Stimulated activated CD4-positive, alpha-beta T cell treated with anti-CD3 and anti-CD28 coated beads, Interleukin-1b, Interleukin-23, amount 100 ng/mL, for 1 hour (primary cell): ENCODE results near the gene TMED5.
A peak's percentile ranks its signal among the peaks of the same experiment; 100 is the strongest.
"Not testable (repeated sequence)": the region's sequence is repeated elsewhere in the genome, so short reads cannot be mapped to it uniquely, and the experiment has no call there.

Source experiments
- DNase-seq, 2 donors: peaks; one replicate each; pipeline ENCODE4 v3.0.0-alpha.2; 2020; ENCODE audit warnings: low read depth in 2 of 2

TMED5 gene

DNA sequence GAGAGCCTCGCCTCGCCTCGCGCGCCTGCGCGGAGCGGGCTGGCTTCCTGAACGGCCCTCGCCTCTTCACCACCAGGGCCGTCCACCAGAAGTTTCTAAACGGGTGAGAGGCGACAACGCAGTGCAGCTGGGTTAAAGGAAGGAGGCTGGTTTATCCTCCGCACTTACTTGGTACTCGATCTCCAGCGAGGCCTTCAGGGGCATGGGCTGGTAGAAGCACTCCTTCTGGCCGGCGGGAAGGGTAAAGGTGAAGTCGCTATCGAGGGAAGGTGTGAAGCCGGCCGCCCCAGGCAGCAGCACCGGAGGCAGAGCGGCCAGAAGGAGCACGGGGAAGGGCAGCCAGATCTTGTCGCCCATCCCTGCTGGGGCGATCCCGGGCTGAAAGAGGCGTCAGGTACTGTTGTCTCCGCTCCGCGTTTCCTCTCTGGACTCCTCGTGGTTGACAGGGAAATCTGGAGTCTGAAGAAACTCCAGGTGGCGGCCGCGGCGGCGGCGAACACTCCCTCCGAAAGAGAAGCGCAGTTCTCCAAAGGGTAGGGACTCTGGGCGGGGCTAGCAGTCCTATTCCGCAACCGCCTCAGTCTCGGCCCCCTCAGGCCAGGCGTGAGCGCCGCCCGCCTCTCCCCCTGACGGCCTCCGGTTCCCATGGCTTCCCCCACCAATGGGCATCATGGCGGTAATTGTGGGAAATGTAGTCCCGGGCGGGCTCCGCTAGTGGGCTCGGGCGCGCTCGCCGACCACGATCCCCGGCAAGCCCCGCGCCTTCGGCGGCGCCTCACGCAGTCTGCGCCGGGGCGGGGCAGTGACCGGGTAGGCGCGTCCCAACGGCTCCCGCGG lies at the start of gene TMED5:
Gene TMED5, minus strand, starts transcription at position 528 of the 837 bp plus-strand sequence. Its CDS starts 171 bp downstream, at position 357.
- DNase-seq = peak; percentile 81 to 90

DNA sequence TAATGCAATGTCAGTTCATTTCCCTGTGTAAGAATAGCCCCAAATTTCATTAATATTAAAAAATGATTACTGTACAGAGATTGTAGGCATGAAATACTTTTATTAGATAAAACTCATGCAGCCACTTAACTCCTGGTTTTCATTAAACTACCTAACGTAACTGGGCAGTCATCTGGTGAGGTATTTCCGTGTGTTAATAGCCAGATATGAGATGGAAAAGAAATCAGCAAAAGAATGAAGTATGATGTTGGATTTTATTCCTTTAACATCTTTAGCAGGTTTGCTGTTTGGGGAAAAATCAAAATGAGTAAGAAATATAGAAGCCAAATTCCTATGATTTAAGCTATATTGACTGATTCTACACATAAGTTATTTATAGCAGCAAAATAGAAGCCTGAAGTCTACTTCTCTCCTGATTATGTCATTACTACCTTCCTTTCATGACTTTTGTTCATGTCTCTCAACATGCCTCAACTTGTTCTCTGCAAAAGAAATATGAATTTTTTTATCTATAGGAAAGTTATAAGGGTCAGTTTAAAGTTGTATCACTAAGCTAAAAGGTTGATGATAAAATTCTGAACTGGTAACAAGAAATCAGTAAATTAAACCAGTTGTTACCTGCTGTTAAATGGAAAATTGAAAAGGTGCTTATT lies 42.9 kb upstream of the TMED5 start:
- no peak for DNase-seq

DNA sequence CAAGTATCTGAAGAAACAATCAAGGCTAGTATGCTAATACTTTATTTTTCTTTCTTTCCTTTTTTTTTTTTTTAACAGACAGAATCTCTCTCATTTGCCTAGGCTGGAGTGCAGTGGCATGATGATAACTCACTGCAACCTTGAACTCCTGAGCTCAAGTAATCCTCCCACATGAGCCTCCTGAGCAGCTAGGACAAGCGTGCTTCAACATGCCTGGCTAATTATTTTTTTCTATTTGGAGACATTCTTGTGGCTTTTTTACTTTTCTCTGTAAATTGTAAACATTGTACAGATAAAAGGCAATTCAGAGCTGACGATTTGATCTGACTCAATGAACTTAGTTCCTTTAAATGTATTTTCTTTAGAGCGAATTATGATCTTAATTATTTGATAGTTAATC lies 41.7 kb upstream of the TMED5 start:
- DNase-seq = no peak

DNA sequence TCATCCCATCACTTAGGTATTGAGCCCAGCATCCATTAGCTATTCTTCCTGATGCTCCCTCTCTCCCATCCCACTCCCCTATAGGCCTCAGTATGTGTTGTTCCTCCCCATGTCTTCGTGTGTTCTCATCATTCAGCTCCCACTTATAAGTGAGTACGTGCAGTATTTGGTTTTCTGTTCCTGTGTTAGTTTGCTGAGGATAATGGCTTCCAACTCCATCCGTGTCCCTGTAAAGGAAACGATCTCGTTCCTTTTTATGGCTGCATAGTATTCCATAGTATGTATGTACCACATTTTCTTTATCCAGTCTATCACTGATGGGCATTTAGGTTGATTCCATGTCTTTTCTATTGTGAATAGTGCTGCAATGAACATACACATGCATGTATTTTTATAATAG lies 40.5 kb upstream of the TMED5 start:
- DNase-seq = not testable (repeated sequence)

DNA sequence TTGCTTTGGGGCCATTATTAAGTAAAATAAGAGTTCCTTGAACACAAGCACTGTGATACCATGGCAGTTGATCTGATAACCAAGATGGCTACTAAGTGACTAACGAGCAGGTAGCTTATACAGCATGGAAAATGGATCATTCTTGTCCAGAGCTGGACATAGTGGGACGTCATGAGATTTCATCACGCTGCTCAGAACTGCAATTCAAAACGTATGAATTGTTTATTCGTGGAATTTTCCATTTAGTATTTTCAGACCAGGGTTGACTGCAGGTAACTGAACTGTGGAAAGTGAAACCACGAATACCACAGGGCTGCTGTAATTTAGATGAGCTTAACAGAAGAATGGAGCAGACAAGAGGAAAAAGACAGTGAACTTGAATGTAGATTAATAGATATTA lies 39.2 kb upstream of the TMED5 start:
- DNase-seq = no peak

DNA sequence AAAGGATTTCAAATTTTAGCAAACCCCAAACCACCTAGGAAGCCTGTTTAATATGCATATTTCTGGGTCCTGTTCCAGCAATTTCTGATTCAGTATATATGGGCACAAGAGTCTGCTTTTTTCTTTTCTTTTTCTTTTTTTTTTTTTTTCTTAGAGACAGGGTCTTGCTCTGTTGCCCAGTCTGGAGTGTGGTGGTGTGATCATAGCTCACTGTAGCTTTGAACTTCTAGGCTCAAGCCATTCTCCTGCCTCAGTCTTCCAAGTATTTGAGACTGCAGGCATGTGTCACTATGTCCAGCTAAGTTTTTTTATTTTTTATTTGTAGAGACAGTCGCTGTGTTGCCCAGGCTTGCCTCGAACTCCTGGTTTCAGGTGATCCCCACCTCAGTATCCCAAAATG lies 35.1 kb upstream of the TMED5 start:
- DNase-seq = no peak

DNA sequence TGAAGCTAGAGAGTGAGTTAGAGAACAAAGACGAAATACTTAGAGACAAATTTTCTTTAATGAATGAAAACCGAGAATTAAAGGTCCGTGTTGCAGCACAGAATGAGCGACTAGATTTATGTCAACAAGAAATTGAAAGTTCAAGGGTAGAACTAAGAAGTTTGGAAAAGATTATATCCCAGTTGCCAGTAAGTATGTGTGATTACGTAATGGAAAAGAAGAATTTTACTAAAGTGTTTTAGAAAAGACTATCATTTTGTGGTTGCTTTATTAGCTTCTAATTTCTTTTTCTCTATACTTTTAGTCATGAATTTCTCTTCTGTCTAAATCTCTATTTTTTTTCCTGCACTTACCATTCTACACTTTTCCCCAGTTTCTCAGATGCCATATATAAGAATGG lies 27.0 kb upstream of the TMED5 start:
- DNase-seq = no peak

DNA sequence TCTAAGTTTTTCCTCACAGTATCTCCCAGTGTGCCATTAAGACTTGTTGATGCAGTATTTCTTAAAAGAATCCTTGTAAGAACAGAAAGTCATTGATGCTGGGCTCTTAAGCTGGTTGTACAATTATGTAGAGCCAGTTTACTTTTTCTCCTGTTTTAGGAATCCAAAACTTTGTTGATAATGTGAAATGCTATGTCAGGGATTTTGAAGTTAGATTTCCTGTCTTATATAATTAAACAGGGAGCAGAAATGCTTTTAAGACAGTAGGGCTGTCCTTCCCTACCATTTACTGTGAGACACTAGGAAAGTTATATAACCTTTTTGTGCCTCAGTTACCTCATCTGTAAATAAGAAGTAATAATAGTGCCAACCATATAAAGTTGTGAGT lies 26.3 kb upstream of the TMED5 start:
- no peak for DNase-seq

DNA sequence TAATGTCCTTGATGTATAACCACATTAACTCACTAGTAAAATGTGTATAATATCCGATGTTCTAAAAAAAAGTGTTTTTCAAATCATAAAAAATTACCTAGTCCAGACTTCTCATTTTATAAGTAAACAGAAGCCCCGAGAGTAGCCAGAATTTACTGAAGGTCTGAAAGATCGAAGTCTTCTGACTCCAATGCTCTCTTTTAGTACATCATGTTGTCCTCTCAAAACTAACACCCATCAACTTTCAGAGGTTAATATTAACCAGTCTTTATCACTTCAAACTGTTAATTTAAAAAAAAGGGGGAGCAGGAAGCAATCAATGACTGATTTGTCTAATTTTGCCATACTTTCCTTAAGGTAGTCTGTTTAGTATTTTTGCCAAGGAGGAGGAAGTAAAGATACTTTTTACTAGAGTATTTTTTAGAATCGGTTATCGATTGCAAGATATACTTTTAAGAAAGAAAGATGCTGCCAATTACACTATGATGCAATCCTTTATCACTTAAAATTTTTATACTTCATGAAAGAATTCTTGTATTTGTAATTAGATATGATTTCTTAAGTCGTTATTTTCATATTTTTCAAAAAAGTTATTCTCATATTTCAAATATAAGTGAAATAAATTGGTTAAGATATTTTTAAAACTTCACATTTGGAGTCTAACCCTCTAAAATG lies 25.8 kb upstream of the TMED5 start:
- no peak for DNase-seq

DNA sequence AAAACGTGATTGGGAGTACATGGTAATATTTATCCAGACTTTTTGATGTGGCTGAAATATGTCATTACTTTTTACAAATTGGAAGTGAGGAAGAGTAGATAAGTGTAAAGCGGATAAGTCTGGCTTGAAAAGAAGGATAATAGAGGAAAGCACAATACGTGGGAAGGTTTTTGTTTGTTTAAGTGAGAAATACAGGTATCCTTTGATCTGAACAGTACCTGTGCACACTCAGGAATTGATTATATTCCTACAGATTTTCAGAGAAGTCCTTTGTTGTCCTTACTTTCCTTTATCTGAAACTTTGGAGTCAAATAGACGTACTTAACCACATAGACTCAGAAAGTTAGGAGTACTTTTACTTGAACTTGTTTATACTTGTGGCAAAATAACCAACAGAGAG lies 20.5 kb upstream of the TMED5 start:
- no peak for DNase-seq

DNA sequence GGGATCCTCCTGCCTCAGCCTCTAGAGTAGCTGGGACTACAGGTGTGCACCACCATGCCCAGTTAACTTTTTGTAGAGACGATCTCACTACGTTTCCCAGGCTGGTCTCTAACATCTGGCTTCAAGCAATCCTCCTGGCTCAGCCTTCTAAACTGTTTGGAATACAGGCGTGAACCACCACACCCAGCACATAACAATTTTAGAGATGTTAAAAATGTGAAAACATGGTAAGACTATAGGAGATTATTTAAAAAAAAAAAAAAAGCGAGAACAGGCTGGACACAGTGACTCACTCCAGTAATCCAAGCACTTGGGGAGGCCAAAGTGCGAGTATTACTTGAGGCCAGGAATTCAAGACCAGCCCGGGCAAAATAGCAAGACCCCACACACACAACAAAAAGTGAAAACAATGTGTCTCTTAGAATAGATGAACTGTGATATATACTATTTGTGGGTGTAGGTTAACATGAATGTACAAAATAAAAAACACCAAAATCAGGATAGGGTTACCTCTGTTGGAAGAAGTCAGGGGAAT lies 19.9 kb upstream of the TMED5 start:
- DNase-seq = no peak

DNA sequence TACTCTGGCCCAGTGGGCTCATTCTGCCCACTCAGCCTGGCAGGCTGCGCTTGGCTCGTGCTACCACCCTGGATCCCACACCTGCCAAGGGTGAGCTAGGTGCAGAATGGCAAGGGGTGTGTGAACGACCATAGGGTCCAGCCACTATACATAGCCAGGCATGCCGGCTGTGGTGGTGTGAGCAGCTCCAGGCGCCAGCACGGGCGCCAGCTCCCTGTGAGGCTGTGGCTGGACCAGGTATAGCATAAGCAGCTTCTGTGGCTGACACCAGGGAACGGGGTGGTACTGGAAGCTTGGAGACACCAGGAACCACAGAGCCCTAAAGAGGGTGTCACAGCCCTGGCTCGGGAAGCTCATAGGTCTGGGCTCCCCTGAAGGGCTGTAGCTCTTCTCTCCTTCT lies 18.9 kb upstream of the TMED5 start:
- no peak for DNase-seq

DNA sequence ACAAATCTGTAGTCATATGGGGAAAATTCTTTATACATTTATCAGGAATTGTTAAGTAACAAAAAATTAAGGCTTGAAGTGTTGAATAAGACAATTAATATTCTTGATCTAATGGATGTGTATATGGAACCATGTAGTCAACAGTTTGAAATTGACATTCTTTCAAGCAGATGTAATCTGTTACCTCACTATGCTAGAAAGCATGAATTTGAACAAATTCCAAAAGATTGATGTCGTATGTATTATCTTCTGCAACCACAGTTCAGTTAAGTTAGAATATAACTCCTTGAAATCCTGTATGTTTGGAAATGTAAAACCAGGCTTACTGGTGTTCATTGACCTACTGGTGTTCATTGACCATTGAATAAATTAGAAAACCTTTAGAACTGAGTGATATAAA lies 16.4 kb upstream of the TMED5 start:
- no peak for DNase-seq

DNA sequence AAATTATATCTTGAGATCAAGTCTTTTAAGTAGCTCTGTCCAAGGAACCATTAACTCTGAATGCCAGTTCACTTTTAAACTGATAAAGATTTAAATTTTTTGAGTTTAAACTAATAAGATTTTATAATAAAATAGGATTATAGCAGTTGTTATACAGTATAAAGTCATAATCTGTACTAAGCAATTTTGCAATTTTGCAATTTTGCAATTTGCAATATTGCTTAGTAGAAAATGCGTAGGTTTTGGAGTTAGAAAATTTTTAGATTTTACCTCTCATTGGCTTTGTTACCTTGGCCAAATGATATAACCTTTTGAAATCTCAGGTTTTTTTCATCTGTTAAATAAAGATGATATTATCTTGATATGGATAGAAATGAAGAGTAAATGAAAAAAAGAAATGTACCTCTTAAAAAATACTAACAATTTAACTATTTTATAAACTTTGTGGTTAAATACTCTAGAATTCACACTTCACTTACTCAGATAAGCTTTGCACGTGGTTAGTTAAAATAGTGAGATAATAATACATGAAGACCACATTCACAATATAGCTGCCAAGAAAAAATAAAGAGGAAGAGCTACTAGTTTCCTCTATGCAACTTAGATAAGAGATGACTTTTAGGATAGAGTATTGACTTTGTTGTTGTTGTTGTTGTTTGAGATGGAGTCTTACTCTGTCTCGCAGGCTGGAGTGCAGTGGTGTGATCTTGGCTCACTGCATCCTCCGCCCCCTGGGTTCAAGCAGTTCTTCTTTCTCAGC lies 14.2 kb upstream of the TMED5 start:
- DNase-seq = no peak

DNA sequence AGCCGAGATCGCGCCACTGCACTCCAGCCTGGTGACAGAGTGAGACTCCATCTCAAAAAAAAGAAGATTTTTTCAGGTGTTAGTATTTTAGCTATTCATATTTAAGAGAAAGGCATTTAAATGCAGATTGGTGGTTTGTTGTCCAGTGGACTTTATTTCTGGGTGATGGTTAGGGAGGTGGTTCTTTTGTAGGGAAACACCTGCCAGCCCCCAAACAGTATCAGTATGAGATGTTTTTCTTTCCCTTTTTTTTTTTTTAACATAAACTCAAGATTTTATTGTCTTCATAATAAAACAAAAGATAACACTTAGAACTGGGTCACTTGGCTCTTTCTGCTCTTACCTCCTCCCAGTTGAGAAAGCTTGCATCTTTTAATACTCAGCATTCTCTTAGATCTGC lies 10.2 kb upstream of the TMED5 start:
- no peak for DNase-seq

DNA sequence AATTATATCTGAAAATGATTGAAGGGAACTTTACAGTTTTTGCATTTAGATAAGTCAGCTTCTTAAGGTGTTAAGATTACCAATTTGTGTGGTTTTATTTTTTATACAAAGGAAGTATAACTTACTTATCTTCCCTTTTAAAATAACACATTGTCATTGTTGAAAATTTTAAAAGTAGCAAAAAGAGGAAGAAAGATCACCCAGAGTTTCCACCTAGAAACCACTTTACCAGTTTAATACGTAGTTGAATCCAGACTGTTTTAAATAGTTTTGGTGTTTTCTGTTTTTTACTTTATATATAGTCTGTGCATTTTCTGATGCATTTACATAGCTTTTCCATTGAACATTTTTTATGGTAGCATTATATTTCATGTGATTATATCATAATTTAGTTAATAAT lies 6.5 kb upstream of the TMED5 start:
- no peak for DNase-seq

DNA sequence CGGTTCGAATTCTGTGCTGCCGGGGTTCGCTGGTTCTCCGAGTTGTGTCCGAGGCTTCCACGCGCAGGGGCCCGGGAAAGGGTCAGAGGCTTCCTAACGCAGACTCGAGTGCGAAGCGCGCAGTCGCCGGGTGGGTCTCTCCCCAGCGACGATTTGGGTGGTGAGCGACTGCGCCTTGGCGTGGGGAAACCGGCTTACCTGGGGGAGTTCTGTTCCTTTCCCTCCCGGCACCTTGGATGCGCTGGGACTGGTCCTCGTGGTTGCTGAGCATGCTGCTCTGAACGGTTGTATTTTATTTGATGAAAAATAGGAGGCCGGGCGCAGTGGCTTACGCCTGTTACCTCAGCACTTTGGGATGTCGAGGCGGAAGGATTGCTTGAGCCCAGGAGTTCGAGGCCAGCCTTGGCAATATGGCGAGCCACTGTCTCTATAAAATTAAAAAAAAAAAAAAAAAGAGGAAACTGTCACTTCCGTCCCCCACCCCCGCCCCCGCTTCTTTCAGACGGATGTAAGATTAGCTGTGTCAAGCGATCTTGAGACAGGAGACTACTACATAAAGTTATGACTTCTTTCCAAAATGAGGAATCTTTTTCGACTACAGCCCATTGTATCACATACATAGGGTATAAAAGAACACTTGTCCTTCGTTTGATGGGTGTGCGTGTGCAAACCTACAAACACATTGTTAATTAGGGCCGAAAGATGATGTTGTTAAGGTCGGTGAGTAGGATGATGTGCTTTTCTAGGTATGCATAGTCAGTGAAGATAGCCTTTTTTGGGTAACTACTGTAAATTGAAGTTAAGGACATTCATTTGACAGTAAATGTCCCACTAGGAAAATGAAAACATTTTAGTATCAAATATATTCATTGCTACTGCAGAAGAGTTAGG lies 755 bp upstream of the TMED5 start, which contains the start of gene CCDC18:
Gene CCDC18, plus strand, starts transcription at position 2 of the 891 bp plus-strand sequence. CDS start 2,638 bp downstream, outside the sequence.
- peak in 1 of 2 donors; percentile 6 for DNase-seq

DNA sequence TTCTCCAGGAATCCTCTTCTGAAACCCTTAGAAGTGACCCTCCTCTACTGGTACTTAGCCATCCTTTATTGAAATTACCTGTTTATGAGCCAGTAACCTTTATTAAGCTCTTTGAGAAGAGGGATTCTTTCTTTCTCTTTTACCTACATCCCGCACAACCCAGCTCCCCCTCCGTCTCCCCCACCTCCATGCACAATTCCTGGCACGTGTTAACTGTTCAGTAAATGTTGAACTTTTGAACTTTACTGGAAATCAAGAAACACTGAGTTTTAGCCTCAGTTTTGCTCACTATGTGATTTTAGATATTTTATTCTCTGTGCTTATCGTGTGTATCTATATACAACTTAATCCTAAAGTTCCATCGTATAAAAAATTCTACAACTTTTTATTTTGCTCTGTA lies 1.8 kb downstream of the TMED5 start:
- DNase-seq = no peak

DNA sequence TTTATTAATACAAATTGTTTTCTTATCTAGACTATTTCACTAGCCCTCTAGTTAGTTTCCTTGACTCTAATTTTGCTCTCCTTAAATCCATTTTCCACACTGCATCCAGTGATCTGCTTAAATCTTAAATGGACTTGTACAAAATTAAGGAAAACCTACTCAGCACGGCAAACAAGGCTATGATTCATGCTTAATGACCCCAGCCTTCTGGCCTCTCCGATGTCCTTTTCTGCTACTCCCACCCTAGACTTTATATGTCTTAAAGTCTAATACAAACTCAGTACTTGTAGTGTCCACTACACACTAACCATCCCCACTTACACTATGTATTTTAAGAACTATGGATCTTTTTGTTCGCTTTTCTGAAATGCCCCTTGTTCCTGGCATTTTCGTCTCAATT lies 2.2 kb downstream of the TMED5 start:
- DNase-seq = no peak

DNA sequence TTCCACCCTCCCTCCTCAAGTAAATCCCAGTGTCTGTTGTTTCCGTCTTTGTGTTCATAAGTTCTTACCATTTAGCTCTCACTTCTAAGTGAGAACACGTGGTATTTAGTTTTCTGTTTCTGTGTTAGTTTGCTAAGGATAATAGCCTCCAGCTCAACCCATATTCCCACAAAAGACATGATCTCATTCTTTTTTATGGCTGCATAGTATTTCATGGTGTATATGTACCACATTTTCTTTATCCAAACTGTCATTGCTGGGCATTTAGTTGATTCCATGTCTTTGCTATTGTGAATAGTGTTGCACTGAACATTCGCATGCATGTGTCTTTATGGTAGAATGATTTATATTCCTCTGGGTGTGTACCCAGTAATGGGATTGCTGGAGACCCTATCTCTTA lies 5.6 kb downstream of the TMED5 start:
- DNase-seq = not testable (repeated sequence)

DNA sequence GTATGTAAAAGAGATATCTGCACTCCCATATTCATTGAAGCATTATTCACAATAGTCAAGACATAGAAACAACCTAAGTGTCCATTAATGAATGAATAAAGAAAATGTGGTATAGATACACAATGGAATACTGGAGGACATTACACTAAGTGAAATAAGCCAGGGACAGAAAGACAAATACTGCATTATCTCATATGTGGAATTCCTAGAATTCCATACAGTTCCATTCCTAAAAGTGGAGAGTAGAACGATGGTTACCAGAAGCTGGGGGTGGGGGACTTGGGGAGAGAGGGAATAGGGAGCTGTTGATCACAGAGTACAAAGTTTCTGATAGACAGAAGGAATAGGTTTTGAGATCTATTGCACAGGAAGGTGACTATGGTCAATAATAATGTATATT lies 7.4 kb downstream of the TMED5 start:
- DNase-seq = no peak
